Stimulated activated naive CD4-positive, alpha-beta T cell treated with Interleukin-2 at 50 U/mL for 16 hours (primary cell): ENCODE data around the gene HFM1.

Source experiments
- DNase-seq: peaks from one replicate; lab custom pipeline; 2025; lab: John Stamatoyannopoulos, UW

The HFM1 gene

GRCh38 chr1:91234181-91234580, 170.5 kb downstream of the HFM1 start:
- no peak for DNase-seq

GRCh38 chr1:91226741-91227140, 177.9 kb downstream of the HFM1 start:
- DNase-seq, result no peak

GRCh38 chr1:91224878-91225277, 179.8 kb downstream of the HFM1 start:
- no peak for DNase-seq

GRCh38 chr1:91221017-91221416, 183.6 kb downstream of the HFM1 start:
- DNase-seq, result no peak

- no peak for DNase-seq
Observed at GRCh38 chr1:91217911-91218310, 186.7 kb downstream of the HFM1 start.
